Lower leg skin (tissue), 3 donors: ENCODE measurements around the gene JCAD.

ENCODE experiments used
- CTCF ChIP-seq, 3 donors: fragments of 450-650 bp; IDR thresholded peaks; one replicate each; pipeline ENCODE4 v1.5.1; 2016; ENCODE audit warnings: antibody characterized with exemption in 3 of 3, mild to moderate bottlenecking in 3 of 3, moderate library complexity in 2 of 3
- POLR2A ChIP-seq, 2 donors: fragments of 450-650 bp; IDR thresholded peaks; one replicate each; pipeline ENCODE4 v1.6.1; 2016 to 2017; ENCODE audit warnings: antibody characterized with exemption in 2 of 2, mild to moderate bottlenecking in 1 of 2, moderate library complexity in 1 of 2

GRCh38 chr10:30057894-30058556 lies 1.4 kb downstream of the JCAD start:
- TF ChIP-seq CTCF (IDR thresholded peaks at IDR 0.05), result no peak
- no peak for TF ChIP-seq POLR2A (IDR thresholded peaks at IDR 0.05)
